Thyroid gland (tissue), 4 donors: ENCODE data around the gene CDR2L.

ENCODE experiments used
- CTCF ChIP-seq, 6 experiments: fragments of 200-600 bp in 3 of 6; fragments of 450-650 bp in 3 of 6; sonication (generic) in 3 of 6; IDR thresholded peaks; one replicate each; pipeline ENCODE4 v1.5.1; 2016 to 2019; ENCODE audit warnings: antibody characterized with exemption in 6 of 6, mild to moderate bottlenecking in 2 of 6, inconsistent platforms in 1 of 6, moderate library complexity in 1 of 6
- POLR2A ChIP-seq, 2 donors: fragments of 450-650 bp; IDR thresholded peaks; one replicate each; pipeline ENCODE4 v1.6.1; 2017; ENCODE audit warnings: antibody characterized with exemption in 2 of 2, mild to moderate bottlenecking in 2 of 2, moderate library complexity in 1 of 2

- TF ChIP-seq CTCF (IDR thresholded peaks at IDR 0.05) (no peak), POLR2A (IDR thresholded peaks at IDR 0.05) (no peak)
Measured at GRCh38 chr17:74971842-74972106, 15.7 kb upstream of the CDR2L start.
